A673 (cell line): ENCODE measurements around the gene VWA5B1. TPM values are rescaled to one million over a fixed set of nuclear protein-coding genes. Genes with fewer than 3 reads are reported as not detected.

ENCODE experiments used
- BruUV-seq: library from RNA; stranded (reverse); fragments of 400-500 nt; replicated peaks from 2 replicates; lab custom pipeline; 2021; lab: Mats Ljungman, UMichigan
- CTCF ChIA-PET: fragments of 300-600 bp; sonication (Branson Sonifier 250); formaldehyde crosslinking; loops from one replicate; lab custom pipeline; 2022; ENCODE audit warnings: antibody characterized with exemption; lab: Charles Lee
- POLR2A ChIA-PET: fragments of 300-600 bp; sonication (Branson Sonifier 250); formaldehyde crosslinking; loops from one replicate; lab custom pipeline; 2022; ENCODE audit warnings: antibody characterized with exemption; ENCODE audit not compliant: low non-redundant PET; lab: Charles Lee
- DNase-seq: peaks from one replicate; pipeline ENCODE4 v3.0.0-alpha.2; 2015; ENCODE audit warnings: low spot score
- H3K27ac ChIP-seq: fragments of 200-600 bp; sonication (generic); 2 replicates; pipeline ENCODE4 v1.5.1; 2016; ENCODE audit warnings: mixed run types, low read depth, mild to moderate bottlenecking, mixed read lengths, antibody characterized with exemption, low read length; ENCODE audit not compliant: poor library complexity, severe bottlenecking
- H3K27me3 ChIP-seq: fragments of 200-600 bp; sonication (generic); replicated peaks from 2 replicates; pipeline ENCODE4 v1.6.1; 2017; ENCODE audit warnings: mixed run types, low read depth, mild to moderate bottlenecking, mixed read lengths, antibody characterized with exemption, low read length; ENCODE audit not compliant: insufficient read depth, poor library complexity
- H3K36me3 ChIP-seq: fragments of 200-600 bp; sonication (generic); 2 replicates; pipeline ENCODE4 v1.6.1; 2016; ENCODE audit warnings: mixed run types, mild to moderate bottlenecking, mixed read lengths, antibody characterized with exemption, low read length; ENCODE audit not compliant: insufficient read depth, poor library complexity, severe bottlenecking
- H3K4me1 ChIP-seq: fragments of 200-600 bp; sonication (generic); 2 replicates; pipeline ENCODE4 v1.6.1; 2017; ENCODE audit warnings: mixed run types, mild to moderate bottlenecking, mixed read lengths, antibody characterized with exemption, low read length; ENCODE audit not compliant: insufficient read depth, poor library complexity, severe bottlenecking
- H3K4me3 ChIP-seq: fragments of 200-600 bp; sonication (generic); 2 replicates; pipeline ENCODE4 v1.5.1; 2016; ENCODE audit warnings: low read depth, mixed run types, mild to moderate bottlenecking, mixed read lengths, low read length; ENCODE audit not compliant: poor library complexity, severe bottlenecking
- H3K9me3 ChIP-seq: fragments of 200-600 bp; sonication (generic); 2 replicates; pipeline ENCODE4 v1.6.1; 2016; ENCODE audit warnings: mixed run types, low read depth, mild to moderate bottlenecking, mixed read lengths, antibody characterized with exemption, low read length; ENCODE audit not compliant: poor library complexity, severe bottlenecking
- CTCF ChIP-seq: fragments of 300-800, 200-600 bp; sonication (generic); conservative IDR thresholded peaks from 2 replicates; pipeline ENCODE4 v1.5.1; 2017; ENCODE audit warnings: low read depth, mild to moderate bottlenecking, antibody characterized with exemption, low read length, moderate library complexity, mixed read lengths
- EZH2 ChIP-seq: fragments of 200-600 bp; sonication (generic); IDR thresholded peaks from 2 replicates; pipeline ENCODE4 v1.6.1; 2017; ENCODE audit warnings: borderline replicate concordance, low read depth, mild to moderate bottlenecking, mixed read lengths, antibody characterized with exemption, low read length; ENCODE audit not compliant: poor library complexity, severe bottlenecking
- intact Hi-C: fragments of 100-400 bp; cut with micrococcal nuclease; formaldehyde crosslinking; loops from one replicate; pipeline ENCODE4 v1.10.0; 2022; ENCODE audit not compliant: unreplicated experiment
- total RNA-seq: library from RNA; stranded (reverse); gene quantifications from 2 replicates; pipeline ENCODE4 v1.2.3, GENCODE V29; 2021

The VWA5B1 gene
- total RNA-seq, 1 experiment from 2014 or later, result not detected

DNA sequence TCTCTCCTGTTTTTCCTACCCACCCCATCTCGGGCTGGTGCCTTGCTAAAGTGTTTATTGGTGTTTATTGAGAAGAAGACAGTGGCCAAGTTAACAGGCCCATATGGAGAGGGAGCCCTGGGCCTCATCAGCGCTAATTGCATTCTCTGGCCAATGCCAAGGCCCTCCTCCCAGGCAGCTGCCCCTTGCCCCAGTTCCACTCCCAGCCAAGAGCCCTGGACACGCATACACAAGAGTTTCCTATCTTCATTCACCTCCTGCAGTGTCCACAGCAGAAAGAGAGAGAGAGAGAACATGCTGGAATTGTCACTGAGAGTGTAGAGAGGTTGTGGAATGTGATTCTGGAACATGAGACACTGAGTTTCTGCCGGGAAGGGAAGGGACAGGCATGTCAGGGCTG, 25.4 kb upstream of the VWA5B1 start:
- no peaks in the 10 kb centered on the region for H3K36me3 ChIP-seq
- CTCF ChIA-PET, result interaction anchor here (0.6 kb wide), 1 partner anchor 32 kb away, joined by 3 read pairs; no protein-coding TSS in a partner anchor
- no peak for DNase-seq
- H3K9me3 ChIP-seq, result no peaks in the 10 kb centered on the region
- no peak overlapping the region for H3K27ac ChIP-seq
- peaks cover 18% of the 10 kb centered on the region for H3K27me3 ChIP-seq
- H3K4me3 ChIP-seq, result no peak overlapping the region
- H3K4me1 ChIP-seq, result no peaks in the 10 kb centered on the region
- BruUV-seq, result no TSS peak
- intact Hi-C loops, result no loop called here
- POLR2A ChIA-PET, result no interaction called here
- TF ChIP-seq CTCF (no peak), EZH2 (no peak)

GRCh38 chr1:20266141-20266540, 24.5 kb upstream of the VWA5B1 start:
- H3K9me3 ChIP-seq, result no peaks in the 10 kb centered on the region
- POLR2A ChIA-PET, result no interaction called here
- no TSS peak for BruUV-seq
- H3K4me3 ChIP-seq, result no peak overlapping the region
- H3K27me3 ChIP-seq, result peaks cover 16% of the 10 kb centered on the region
- intact Hi-C loops, result no loop called here
- DNase-seq, result no peak
- no peaks in the 10 kb centered on the region for H3K4me1 ChIP-seq
- no peaks in the 10 kb centered on the region for H3K36me3 ChIP-seq
- no peak overlapping the region for H3K27ac ChIP-seq
- CTCF ChIA-PET, result no interaction called here
- no peak for TF ChIP-seq CTCF
- TF ChIP-seq EZH2, result no peak

DNA sequence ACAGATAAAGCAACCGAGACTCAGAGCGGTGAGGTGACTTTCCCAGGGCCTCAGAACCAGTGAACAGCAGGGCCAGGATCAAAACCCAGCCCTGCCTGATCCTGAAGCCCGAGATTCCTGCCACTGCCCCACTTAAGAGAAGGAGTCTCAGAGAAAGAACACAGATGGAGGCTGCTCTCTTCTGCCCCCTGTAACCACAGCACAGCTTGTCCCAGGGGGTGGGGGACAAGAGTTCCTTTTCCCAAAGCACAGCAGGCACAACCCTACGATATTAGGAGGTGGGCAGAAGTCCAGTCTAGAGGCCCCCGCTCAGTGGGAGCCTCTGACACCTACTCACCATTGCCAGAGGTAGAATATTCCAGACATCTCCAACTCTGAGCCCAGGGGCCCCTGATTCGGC, 24.0 kb upstream of the VWA5B1 start:
- ChIA-PET CTCF (no interaction called here), POLR2A (no interaction called here)
- no TSS peak for BruUV-seq
- intact Hi-C loops, result no loop called here
- Histone ChIP-seq H3K27me3 (peaks cover 16% of the 10 kb centered on the region), H3K36me3 (no peaks in the 10 kb centered on the region), H3K9me3 (no peaks in the 10 kb centered on the region), H3K4me1 (no peaks in the 10 kb centered on the region), H3K27ac (no peak overlapping the region), H3K4me3 (no peak overlapping the region)
- TF ChIP-seq CTCF (no peak), EZH2 (no peak)
- DNase-seq, result no peak
